ENCODE data around the gene BST1.

BST1 gene

GRCh38 chr4:15677507-15677988 is 25.3 kb upstream of the BST1 start:
- DNase-seq = no peak

DNA sequence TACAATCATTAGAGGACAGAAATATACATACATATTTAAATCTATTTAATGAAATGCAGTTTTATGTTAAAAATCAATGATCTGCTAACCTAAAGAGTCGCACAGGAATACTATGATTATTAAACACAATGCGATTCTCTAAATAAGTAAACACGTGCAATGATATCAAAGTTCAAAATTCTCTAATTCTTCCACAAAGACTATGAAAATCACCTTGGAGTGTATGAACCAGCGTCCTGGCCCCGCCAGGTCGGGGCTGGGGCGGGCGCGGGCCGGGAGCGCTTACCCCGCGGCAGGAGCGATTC is 21.8 kb upstream of the BST1 start:
- no peak for DNase-seq

DNA sequence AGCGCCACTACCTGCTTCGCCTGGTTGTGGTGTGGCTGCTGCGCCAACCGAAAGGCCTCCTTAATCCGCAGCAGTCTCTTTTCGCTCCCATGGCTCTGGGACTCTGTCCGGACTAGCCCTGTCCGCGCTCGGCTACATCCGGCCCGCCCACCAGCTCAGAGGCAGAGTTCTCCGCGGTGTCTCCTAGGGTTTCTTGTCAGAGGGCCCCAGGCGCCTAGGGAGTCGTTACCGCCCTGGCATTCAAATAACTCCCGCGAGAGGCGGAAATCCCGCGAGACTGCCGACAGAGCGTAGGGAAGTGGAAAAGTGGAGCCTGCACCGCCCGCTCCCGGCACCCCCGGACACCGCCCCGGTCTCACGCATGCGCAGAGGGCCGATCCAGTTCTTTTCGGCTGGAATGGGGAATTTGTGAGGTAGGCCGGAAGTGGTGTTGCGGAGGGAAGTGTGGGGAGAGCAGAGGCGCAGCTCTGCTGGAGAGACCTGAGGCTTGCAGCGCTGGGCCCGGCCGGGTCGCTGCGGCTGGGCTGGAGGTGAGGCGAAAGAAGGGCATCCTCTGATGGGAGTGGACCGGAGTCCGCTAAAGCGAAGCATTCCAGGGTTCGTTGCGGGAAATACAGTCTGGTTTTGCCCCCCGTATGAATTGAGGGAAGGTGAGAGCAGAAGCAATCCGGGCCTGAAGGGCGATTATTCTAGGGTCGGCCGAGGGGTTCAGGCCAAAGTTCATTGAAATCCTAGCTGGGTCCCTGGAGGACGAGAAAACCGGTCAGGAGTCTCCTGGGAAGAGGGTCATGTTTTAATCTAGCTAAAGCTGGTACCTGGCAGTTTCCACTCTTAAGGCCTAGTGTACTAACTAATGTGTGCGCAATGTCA is 21.3 kb upstream of the BST1 start, which contains the start of gene FAM200B:
Gene FAM200B, plus strand, starts transcription at position 456 of the 870 bp plus-strand sequence. CDS start 5,151 bp downstream, outside the sequence.
- peak; percentile 94 for DNase-seq

- DNase-seq = no peak
Measured at GRCh38 chr4:15682242-15683142, 20.4 kb upstream of the BST1 start.

GRCh38 chr4:15683143-15683495 is 19.7 kb upstream of the BST1 start:
- DNase-seq = no peak

DNA sequence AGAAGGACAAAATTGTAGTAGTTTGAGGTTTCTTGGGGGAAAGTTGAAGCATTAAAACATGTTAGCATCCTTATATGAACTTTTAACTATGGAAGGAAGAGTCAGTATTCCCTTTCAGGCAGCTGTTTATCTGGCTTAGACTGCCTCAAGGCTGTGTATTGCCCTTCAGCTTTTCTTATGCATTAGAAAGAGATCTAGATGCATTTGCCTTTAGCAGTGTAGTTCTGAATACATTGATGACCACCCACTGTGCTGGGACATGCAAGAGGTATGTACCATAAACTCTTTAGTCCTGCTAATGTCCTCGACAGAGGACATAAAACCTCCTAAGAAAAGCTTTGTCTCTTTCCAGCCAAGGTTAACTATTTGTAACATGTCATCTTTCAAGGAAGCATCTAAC is 18.4 kb upstream of the BST1 start:
- no peak for DNase-seq

DNA sequence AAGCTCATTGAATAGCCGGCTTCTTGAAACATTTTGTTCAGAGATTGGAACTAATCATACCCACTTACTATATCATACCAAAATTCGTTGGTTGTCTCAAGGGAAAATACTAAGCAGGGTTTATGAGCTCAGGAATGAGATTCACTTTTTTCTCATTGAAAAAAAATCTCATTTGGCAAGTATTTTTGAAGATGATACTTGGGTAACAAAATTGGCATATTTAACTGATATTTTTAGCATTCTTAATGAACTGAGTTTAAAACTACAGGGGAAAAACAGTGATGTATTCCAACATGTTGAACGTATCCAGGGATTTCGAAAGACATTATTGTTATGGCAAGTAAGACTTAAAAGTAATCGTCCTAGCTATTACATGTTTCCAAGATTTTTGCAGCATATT is 14.8 kb upstream of the BST1 start:
- DNase-seq = no peak

DNA sequence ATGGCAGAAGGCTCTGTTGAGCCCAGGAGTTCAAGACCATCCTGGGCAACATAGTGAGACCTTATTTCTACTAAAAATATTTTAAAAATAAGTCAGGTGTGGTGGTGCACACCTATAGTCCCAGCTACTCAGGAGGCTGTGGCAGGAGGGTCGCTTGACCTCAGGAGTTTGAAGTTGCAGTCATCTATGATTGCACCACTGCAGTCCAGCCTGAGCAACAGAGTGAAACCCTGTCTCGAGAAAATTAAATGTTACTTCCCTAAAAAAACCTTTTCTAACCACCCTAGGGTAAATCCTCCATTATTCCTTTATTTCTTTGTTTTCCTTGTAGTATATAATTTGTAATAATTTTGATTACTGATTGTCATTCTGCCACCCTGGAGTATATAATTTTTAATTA is 13.3 kb upstream of the BST1 start:
- no peak for DNase-seq

- DNase-seq = no peak
Measured at GRCh38 chr4:15690020-15690809, 12.7 kb upstream of the BST1 start.

GRCh38 chr4:15691346-15692135 is 11.3 kb upstream of the BST1 start:
- DNase-seq = no peak

DNA sequence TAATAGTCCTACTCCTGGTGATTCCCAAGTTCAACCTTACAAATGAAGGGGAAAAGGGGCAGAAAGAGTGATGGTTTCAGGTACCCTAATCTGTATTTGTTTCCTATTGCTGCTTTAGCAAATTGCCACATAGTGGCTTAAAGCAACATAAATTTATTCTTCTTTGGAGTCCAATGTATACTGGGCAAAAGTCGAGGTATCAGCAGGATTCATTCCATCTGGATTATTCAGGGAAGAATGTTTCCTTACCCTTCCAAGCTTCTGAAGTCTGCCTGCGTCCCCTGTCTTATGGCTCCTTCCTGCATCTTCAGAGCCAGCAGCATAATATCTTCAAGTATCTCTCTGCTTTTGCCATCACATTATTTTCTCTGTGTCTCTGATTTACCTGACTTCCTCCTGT is 10.3 kb upstream of the BST1 start:
- no peak for DNase-seq

DNA sequence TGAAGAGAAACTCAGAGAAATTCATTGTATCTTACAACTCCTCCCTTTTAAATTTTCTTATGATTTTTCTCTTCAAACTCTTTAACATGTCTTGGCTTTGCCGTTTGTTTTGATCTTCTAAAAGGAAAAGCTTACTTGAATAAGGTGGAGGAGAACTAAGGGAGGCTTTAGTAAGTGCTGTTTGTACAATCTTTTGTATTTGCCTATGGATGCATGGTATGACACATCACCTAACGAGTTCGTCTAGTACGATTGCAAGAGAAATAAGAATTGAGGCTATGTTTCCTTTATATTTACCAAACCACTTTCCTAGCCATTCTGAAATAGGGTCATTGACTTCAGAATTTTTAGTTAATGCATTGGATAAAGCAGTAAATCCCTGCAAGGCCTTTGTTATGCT is 8.4 kb upstream of the BST1 start:
- DNase-seq = no peak

GRCh38 chr4:15695240-15695699 is 7.6 kb upstream of the BST1 start:
- DNase-seq = no peak

DNA sequence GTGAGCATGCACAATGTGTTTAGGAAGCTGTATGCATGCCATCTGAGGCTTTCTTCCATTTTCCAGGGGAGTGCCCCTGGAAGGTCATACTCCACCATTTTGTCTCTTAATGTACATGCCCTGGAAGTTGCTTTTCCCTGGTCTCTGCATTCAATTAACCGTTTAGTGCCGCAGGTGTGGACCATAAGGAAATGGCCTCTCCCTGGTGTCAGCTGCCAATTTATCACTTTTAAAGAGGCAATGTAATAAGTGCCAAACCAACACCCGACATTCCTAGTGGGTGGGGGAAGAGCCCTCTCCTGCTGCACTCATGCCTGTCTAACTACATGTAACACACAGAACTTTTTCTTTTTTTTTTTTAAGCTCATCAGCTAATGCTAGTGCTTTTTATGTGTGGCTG is 7.1 kb upstream of the BST1 start:
- no peak for DNase-seq

GRCh38 chr4:15696866-15697265 is 6.0 kb upstream of the BST1 start:
- no peak for DNase-seq

- no peak for DNase-seq
Measured at GRCh38 chr4:15703439-15703838, 574 bp downstream of the BST1 start.

GRCh38 chr4:15704129-15704528 is 1.3 kb downstream of the BST1 start:
- no peak for DNase-seq

DNA sequence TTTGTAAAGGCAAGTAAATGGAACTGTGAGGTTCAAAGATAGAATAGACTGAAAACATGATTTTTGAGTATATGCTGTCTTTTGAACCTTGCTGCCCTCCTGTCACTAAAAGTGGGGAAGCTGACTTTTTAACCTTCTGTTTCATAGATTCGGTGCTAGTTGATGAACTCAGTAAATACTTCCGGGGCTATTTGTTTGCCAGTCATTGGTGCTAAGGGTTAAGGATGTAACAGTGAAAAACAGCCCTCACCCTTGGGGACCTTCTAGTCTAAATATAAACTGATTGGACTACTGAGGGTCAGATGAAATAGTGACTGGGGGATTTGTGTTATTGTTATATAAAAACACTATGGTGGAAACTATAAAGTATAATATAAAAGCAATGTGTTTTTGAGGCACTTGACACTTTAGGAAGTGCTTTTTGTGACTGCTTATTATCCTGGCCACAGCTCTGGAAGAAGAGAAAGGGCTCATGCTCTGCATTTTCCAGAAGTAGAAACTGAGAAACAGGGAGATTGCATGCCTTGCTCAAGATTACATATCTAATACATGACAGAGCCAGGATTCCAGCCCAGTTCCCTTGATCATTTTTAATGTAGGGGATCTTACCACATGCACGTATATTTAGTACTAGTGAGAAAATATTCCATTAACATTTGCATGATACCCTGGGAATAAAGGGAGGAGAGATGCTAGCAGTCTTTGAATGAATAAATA is 3.9 kb downstream of the BST1 start:
- no peak for DNase-seq

GRCh38 chr4:15707363-15707715 is 4.5 kb downstream of the BST1 start:
- DNase-seq = no peak

GRCh38 chr4:15711762-15712161 is 8.9 kb downstream of the BST1 start:
- DNase-seq = no peak

- DNase-seq = no peak
Measured at GRCh38 chr4:15712214-15712613, 9.3 kb downstream of the BST1 start.

DNA sequence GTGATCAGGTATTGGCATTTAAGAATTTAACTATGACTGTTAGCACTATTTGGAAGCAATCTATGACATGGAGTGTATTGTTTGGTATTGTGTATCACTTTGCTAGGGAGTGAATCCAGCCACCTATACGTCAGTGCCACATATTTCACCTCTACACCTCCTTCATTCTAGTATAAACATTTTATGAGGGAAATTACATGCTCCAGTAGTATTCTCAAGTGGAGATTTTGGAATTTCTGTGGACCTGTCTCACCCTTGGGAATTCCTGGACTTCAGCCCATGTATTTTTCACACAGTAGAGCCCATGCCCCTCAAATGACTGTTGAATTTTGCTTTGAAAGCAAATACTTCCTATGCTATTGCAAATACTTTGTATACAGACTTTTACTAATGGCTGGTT is 11.3 kb downstream of the BST1 start:
- no peak for DNase-seq
